Gastroesophageal sphincter (tissue), 3 donors: ENCODE measurements around the gene UBE2G2.

Experiments
- EP300 ChIP-seq: sonication (generic); formaldehyde crosslinking; IDR thresholded peaks from one replicate; pipeline ENCODE4 v1.6.1; 2017; ENCODE audit warnings: antibody characterized with exemption, mild to moderate bottlenecking
- POLR2A ChIP-seq, 2 donors: fragments of 450-650 bp; IDR thresholded peaks; one replicate each; pipeline ENCODE4 v1.6.1; 2017; ENCODE audit warnings: antibody characterized with exemption in 2 of 2, mild to moderate bottlenecking in 2 of 2, moderate library complexity in 1 of 2
- POLR2AphosphoS5 ChIP-seq: sonication (generic); formaldehyde crosslinking; IDR thresholded peaks from one replicate; pipeline ENCODE4 v1.6.1; 2017; ENCODE audit warnings: antibody characterized with exemption
- TF ChIP-seq, protein P1 (sequence below), 4 experiments: fragments of 200-600 bp in 2 of 4; fragments of 450-650 bp in 2 of 4; sonication (generic) in 1 of 4; IDR thresholded peaks; one replicate each; pipeline ENCODE4 v1.5.1; 2017 to 2019; ENCODE audit warnings: antibody characterized with exemption in 4 of 4, mild to moderate bottlenecking in 2 of 4, moderate library complexity in 2 of 4

DNA sequence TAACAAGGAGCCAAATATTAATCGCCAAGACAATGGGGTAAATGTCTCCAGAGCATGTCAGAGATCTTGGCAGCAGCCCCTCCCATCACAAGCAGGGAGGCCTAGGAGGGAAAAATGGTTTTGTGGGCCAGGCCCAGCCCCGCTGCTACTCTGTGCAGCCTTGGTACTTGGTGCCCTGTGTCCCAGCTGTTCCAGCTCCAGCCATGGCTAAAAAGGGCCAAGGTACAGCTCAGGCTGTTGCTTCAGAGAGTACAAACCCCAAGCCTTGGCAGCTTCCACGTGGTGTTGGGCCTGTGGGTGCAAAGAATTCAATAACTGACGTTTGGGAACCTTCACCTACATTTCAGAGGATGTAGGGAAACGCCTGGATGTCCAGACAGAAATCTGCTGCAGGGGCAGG is 10.4 kb downstream of the UBE2G2 start:
- TF ChIP-seq, protein P1, sequence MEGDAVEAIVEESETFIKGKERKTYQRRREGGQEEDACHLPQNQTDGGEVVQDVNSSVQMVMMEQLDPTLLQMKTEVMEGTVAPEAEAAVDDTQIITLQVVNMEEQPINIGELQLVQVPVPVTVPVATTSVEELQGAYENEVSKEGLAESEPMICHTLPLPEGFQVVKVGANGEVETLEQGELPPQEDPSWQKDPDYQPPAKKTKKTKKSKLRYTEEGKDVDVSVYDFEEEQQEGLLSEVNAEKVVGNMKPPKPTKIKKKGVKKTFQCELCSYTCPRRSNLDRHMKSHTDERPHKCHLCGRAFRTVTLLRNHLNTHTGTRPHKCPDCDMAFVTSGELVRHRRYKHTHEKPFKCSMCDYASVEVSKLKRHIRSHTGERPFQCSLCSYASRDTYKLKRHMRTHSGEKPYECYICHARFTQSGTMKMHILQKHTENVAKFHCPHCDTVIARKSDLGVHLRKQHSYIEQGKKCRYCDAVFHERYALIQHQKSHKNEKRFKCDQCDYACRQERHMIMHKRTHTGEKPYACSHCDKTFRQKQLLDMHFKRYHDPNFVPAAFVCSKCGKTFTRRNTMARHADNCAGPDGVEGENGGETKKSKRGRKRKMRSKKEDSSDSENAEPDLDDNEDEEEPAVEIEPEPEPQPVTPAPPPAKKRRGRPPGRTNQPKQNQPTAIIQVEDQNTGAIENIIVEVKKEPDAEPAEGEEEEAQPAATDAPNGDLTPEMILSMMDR (IDR thresholded peaks at IDR 0.05) = no peak
- TF ChIP-seq POLR2AphosphoS5 (no peak), POLR2A (IDR thresholded peaks at IDR 0.05) (no peak), EP300 (no peak)
